Measurements from ENCODE around the gene ZFAND6.

Gene ZFAND6

DNA sequence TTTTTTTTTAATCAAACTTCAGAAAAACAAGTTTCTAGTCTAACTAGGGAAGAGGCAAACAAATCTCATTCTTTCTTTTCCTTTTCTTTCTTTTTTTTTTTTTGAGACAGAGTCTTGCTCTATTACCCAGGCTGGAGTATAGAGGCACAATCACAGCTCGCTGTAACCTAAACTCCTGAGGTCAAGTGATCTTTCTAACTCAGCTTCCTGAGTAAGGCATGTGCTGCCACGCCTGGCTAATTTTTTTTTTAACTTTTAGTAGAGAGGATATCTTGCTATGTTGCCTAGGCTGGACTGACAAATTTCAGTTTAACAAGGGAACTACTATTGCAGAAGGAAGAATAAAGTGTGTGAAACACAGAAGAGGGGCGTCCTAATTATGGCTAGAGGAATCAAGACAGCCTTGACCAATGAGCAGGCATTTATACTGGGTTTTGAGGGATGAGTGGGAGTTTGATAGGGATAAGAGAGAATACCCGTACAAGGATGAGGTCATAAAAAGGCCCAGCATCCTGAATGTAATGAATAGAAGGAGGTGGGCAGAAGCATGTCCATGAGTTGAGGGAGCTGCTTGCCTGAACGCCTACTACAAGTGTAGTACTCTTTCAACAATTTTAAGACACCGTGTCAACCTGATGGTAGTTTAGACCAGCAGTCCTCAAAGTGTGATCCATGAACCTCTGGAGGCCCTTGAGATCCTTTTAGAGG, 6.7 kb upstream of the ZFAND6 start:
- DNase-seq (ENCODE audit: low read depth), result no peak

DNA sequence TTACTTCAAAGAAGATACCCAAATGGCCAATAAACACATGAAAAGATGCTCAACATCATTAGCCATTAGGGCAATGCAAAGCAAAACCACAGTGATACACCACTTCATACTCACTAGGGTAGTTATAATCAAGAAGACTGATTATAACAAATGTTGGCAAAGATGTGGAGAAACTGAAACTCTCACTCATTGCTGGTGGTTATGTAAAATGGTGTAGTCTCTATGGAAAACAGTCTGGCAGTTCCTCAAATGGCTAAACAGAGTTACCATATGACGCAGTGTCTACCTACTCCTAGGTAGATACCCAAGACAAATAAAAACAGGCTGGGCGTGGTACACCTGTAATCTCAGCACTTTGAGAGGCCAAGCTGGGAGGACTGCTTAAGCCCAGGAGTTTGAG, 3.5 kb upstream of the ZFAND6 start:
- no peak for DNase-seq (ENCODE audit: low read depth)

DNA sequence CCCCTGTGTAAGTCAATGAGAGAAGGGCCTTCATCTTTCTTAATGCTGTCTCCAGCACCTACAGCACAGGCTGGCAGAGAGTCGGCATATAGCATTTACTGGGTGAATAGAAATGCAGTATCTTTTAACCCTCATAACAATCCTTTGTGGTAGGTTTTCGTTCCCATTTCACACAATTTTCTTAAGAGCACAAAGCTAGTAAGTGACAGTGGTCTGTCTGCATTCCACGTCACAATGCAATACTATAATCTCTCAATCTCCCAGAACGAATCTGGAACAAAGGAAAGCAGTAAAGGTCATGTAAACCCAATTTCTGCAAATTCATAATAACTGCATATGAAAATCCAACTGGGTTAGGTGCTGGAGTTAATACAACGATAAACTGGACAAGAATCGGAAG, 1.4 kb upstream of the ZFAND6 start:
- no peak for DNase-seq (ENCODE audit: low read depth)

DNA sequence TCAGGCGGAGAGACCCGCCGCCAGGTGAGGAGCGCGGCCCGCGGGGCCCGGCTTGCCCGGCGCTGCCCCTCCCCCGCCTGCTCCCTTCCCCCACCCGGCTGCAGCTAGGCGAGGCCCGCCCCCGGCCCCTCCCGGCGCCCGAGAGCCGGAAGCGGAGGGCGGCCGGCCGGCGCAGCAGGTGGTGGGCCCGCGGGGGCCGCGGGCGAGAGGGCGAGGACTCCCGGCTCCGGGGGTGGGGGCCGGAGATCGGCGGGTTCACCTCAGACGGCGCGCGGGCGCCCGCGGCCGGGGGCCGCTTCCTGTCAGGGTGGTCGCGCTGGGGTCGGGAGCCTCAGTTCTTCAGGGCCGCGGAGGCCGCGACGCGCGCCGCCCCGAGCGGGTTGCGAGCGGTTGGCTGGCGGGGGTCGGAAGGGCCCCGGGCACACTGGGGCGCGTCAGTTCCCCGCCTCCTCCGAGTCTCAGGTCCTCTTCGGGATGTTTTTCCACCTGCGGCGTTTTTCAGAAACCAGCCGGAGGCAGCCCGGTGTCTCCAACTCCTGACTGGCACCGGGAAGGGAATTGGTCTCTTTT, 395 bp downstream of the ZFAND6 start:
- DNase-seq (ENCODE audit: low read depth), result peak; percentile 77

DNA sequence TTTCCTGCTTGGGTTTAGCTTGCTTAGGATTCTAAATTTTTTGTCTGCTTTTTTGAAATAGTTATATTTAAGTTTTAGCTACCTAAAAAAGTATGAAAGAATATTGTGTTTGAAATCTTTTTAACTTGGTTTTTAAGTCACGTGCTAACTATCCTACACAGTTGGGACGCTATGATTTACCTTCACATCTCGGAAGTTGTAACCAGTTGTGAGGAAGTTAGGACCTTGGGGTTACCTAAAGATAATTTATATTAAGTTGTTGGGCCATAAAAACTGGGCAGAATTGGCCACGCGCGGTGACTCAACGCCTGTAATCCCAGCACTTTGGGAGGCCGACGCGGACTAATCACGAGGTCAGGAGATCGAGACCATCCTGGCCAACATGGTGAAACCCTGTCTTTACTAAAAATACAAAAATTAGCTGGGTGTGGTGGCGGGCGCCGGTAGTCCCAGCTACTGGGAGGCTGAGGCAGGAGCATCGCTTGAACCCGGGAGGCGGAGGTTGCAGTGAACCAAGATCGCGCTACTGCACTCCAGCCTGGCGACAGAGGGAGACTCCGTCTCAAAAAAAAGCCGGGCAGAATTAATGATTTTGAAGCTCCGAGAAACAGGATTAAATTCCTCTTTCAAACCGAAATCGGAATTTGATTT, 1.0 kb downstream of the ZFAND6 start:
- no peak for DNase-seq (ENCODE audit: low read depth)

DNA sequence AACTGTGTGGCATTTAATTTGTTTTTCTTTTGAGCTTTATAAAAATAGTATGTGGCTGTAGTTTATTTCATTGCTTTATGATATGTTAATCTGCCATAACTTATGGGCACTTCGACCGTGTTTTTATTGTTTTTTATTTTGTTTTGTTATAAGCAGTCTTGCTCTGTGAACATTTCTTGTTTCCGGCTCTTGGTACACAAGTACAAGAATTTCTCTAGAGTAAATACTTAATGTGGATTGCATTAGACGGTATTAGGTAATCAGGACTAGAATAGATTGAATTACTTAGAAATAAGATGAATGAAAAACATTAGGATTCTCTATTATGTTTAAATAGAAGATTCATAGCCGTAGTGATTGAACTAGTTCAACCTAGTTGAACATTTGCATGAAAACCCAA, 2.1 kb downstream of the ZFAND6 start:
- no peak for DNase-seq (ENCODE audit: low read depth)

DNA sequence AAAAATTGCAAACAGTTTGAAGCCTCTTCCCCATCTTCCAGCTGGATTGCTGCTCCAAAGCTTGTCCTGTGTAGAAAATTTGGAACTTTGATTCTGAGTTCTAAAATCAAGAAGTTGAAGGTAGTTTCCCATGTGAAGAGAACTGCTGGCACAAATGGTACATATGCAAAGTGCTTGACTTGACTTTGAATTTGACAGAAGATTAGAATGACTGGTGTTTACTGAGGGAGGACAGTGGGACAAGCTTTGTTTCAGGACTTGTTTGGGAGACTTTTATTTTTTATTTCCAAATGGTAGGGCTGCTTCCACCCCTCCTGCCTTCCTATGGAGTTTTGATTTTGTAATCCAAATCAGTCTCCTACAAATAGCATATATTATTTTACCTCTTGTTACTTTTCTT, 7.4 kb downstream of the ZFAND6 start:
- no peak for DNase-seq (ENCODE audit: low read depth)

DNA sequence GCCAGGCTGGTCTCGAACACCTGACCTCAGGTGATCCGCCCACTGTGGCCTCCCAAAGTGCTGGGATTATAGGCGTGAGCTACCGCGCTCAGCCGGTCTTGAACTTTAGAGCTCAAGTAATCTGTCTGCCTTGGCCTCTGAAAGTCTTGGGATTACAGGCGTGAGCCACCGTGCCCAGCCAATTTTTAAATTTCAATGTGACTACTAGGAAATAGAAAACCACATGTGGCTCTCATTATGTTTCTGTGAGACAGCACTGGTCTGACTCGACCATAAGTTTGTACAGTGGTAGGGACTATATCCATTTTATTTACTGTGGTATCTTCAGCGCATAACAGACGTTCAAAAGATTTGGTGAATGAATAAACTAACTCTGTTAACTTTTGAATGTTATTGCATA, 9.1 kb downstream of the ZFAND6 start:
- DNase-seq (ENCODE audit: low read depth), result no peak

DNA sequence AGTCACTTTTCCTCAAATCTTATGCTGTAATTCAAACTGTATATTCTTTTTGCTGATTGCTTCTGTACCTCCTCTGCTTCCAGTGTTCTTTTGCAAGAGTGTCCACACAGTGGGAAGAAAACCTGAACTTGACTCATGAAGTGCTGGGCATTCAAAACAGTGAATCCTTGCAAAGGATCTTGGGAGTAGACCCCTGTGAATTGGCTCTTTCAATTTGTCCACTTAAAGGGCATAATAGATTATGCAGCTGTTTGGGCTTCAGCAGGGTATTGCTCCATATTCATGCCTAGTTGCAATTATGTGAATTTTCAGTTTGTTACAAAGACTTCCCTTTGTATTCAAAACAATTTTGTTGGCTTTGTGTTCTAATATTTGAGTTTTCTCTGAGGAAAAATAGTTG, 11.4 kb downstream of the ZFAND6 start:
- no peak for DNase-seq (ENCODE audit: low read depth)

DNA sequence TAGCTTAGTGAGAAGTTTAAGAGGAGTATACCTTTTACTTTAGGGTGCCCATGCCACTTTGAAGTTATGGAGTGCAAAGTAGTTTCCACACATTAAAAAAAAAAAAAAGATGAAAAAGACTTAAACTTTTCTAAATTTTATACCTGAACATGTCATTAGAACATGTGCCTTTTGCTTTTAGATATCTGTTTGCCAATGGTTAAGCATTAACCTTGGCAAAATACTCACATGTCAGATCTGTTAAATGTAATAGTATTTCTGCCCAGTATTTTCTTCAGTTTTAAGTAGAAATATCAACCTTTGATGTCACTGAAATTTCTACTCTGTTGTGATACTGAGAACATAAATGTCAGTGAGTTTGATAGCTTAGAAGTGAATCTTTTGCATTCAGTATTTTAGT, 12.2 kb downstream of the ZFAND6 start:
- DNase-seq (ENCODE audit: low read depth), result no peak

DNA sequence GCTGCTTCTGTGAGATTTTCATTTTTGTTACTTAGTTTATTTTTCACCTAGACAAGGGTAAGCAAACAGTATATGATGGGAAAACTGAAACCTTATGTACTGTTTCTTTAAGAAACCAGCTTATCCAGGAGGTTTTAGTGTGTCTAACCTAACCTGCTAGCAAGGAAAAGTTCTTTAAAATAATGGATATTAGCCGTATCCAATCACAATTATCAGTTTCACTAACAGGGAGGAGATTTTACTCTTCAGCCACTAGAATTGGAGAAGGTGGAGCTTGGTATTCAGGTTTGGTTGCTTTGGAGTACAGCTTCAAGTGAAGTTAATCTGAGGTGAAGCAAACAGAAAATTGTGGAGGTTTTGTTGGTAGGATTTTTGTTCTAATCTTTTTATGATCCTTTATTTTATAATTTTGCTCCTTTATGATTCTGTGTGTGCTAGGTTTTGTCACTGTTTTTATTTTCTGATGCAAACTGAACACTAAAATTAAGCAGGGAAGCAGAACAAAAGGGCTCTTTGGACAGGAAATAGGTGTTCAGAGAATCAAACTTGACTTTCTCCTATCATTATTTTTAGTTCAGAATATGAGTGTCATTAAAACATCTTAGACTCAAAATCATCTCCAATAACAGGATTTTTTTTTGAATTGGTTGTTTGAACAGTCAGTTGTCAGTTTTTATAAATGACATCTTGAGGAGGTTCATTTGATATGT, 13.0 kb downstream of the ZFAND6 start:
- no peak for DNase-seq (ENCODE audit: low read depth)

DNA sequence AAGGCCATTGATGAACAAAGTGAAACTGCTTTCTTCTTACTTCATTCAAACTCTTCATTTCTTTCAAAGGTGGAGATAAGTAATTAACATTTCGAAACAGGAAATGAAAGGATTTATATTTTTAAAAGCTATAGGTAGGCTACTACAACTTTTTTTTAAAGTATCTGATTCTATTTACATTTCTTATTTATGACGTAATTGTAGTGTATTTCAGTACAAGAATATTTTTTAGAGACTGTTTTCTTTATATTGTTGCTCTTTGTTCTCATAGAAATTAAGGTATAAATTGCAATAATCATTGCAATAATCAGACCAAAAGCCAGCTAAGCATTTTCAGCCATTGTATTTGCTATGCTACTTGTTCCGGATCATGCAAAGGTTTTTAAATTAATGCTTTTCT, 13.7 kb downstream of the ZFAND6 start:
- DNase-seq (ENCODE audit: low read depth), result no peak

DNA sequence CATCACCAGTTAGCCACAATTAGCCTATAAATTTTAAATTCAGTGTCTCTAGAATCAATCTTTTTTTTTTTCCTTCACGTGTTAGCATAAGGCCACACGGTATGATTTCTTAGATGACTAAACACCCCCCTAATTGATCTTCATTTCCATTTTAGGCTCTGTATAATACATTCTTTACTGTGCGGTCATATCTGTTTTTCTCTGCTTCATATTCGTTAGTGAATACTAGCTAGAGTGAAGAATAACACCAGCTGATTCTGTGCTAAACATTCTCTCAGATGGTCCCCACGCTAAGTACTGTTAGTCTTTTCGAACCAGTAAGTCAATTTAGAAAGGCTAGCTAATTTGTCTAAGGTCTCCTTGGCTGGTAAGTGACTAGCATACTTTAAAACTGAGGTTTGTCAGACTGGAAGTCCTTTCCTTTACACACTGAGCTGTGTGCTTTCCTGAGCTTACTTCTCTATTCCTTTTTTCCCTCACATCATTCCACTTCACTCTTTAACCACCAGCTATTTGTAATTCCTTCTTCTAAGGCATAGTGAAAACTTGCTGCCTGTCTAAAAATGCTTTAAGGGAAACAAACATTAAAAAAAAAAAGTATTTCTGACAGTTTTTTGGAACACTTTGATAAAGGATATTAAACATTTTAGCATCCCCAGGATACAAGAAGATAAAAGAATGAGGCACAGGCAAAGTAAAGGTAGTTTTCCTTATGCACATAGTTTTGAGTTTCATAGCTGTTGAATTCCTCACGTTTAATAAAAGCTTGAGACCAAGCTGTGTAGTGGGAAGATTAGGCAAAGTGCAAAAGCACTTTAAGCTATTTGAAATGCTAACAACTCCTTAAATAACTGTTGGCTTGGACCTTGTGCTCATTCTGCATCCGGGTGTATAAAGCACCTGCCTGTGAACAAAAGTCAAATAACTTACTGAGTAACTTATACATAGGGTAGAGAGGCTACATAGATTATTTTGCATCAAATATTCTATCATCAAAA, 17.1 kb downstream of the ZFAND6 start:
- no peak for DNase-seq (ENCODE audit: low read depth)

DNA sequence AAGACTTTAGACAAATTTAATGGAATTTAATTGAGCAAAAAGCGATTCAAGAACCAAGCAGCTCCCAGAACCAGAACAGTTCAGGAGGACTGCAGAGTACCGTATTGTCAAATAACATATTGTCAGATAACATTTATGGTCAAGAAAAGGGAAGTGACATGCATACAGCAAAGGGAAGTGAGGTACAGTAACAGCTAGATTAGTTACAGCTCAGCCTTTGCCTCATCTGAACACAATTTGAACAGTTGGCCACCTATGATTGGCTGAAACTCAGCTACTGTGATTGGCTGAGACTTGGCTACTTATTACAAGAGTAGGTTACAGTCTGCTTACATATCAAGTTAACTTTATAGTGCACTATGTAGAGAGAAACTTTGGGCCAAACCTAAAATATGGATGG, 21.9 kb downstream of the ZFAND6 start:
- DNase-seq (ENCODE audit: low read depth), result no peak

DNA sequence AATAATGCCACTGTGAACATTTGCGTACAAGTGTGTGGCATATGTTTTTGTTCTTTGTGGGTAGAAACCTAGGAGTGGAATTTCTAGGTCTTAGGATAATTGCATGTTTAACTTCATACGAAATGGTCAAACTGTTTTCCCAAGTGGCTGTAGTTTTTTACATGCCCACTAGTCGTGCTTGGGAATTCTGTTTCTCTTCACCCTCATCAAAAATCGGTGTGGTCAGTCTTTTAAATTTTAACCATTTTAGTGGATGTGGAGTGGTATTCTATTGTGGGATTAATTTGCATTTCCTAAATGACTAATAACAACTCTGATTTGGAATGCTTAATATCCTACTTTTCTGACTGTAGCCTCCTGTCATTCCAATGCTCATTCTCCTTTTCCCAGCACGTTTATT, 27.6 kb downstream of the ZFAND6 start:
- no peak for DNase-seq (ENCODE audit: low read depth)

DNA sequence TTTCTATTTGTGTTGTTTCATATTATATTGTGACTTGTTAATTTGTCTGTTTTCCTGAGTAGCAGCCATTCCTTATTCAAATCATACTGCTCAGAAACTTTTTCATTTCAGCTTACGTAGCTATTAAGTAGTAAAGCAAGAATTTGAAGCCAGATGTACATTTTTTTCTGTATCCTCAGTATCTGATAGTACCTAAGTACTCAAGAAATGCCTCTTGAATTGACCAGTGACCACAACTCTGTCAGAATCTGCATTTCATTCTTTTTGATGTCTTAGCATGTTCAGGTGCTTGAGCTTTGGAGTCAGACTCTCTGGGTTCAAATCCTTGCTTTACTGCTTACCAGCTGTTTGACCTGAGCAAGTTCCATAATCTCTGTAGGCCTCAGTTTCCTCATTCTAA, 30.6 kb downstream of the ZFAND6 start:
- DNase-seq (ENCODE audit: low read depth), result no peak

DNA sequence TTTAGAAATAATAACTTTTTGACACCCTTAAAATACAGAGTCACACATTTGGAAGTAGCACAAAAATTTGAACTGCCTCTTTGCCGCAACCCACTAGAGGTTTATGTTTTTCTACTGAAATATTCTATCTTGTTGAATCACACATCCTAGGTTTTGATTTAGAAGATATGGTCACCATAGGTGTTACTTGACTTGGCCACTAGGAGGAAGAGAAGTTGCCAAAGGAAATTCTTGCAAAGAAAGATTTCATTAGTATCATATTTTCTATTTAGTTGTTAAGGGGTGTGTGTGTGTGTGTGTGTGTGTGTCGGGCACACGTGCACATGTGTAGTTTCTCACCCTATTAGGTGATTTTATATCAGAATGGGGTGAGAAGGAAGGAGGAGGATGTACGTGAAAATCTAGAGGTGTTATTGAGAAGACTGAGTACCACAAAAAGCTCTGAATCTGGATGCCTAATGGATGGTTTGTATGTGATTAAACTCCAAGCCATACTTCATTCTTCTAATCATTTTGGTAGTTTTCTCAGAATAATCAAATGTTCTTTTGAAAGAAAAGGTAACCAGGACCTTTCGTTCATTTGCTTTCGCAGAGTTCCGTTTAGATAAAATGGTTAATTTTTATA, 31.5 kb downstream of the ZFAND6 start:
- no peak for DNase-seq (ENCODE audit: low read depth)

DNA sequence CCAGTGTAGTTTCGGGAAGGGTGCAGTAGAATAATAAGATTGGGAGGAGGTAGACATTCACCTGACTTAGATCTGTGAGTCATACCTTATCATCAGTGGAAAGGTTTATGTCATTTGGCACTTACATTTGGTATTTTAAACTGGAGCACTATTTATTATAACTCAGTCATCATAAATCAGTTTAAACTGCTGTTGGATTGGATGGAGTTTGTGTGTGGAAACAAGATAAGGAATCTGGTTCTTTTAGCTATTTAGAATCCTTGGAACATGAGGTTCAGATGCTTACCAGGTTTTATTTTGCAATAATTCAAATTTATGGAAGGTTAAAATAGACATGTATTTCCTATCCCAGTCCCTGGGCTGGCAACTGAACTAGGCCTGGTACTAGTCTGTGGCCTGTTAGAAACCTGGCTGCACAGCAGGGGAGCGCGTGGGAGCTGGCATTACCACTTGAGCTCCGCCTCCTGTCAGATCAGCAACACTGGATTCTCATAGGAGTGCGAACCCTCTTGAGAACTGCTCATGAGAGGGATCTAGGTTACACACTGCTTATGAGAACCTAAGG, 34.5 kb downstream of the ZFAND6 start:
- DNase-seq (ENCODE audit: low read depth), result no peak

DNA sequence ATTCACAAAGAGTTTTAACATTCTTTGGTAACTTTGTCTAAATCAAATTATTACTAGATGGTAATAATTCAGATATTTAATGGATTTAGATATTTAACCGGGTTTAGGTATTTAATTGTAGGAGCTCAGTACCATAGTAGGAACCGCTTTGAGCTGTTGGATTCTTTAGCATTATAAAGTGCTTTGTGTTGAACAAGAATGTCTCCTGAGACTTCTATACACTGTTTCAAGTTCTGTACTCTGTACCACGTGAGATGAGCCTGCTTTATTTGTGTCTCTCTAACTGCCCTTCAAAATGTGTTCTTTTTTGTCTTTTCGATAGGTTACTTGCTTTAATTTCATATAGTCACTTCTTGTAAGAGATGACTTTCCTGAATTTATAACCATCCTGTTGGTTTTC, 36.0 kb downstream of the ZFAND6 start:
- no peak for DNase-seq (ENCODE audit: low read depth)

DNA sequence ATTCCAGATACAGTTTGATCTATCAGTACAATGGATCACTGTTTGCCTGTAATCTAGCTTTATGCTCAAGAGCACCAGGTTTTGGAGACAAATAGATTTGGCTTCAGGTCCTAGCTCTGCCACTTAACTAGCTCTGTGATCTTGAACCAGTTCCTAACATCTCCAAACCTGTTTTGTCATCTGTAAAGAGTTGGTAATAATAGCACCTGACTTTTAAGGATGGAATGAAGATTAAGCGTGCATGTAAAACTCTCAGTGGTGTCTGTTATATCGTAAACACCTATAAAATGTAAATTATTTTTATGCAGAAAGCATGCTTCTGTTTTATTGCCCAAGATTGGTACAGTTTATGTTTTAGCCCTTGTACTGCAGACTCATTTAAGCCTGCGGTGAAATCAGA, 36.5 kb downstream of the ZFAND6 start:
- no peak for DNase-seq (ENCODE audit: low read depth)

DNA sequence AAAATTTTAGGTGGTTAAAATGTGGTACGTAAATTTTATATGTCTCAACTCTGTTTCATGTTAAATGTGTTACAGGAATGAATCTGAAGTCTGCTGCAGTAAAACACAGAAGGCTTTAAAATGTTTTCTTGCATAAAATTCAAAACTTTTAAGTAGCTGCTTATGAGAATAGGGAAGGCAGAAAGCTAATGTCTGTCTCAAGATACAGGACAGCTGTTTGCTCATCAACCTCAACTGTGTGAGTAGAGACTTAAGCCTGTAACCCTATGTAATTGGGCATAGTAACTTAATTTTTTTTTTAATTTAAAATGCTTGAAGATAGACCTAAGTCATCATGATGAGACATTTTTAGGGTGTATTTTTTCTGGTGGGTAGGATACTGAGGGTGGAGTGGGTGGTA, 38.9 kb downstream of the ZFAND6 start:
- DNase-seq (ENCODE audit: low read depth), result no peak

Data from stimulated activated CD8-positive, alpha-beta memory T cell treated with anti-CD3 and anti-CD28 coated beads, Interleukin-12 subunit alpha, Interleukin-12 subunit beta, amount 100 ng/mL, for 4 hours (primary cell).